AG04450 (cell line): ENCODE measurements around the gene ZBTB7A. TPM values are rescaled to one million over a fixed set of nuclear protein-coding genes. Genes with fewer than 3 reads are reported as not detected.

Experiments
- CTCF ChIA-PET: fragments of 300-600, 350-600 bp; formaldehyde crosslinking; extraction: SDS; loops from one replicate; lab custom pipeline; 2022; ENCODE audit warnings: antibody characterized with exemption, inconsistent platforms; lab: Charles Lee
- POLR2A ChIA-PET: fragments of 350-600 bp; formaldehyde crosslinking; extraction: SDS; loops from one replicate; lab custom pipeline; 2021; ENCODE audit warnings: antibody characterized with exemption, inconsistent platforms; lab: Yijun Ruan, JAX
- DNase-seq: peaks from one replicate; pipeline ENCODE4 v3.0.0-alpha.2; 2011; ENCODE audit warnings: low read depth, low spot score
- H3K27ac ChIP-seq: one replicate; pipeline ENCODE4 v1.5.1; 2012; ENCODE audit warnings: low read depth, low read length, control low read depth
- H3K27me3 ChIP-seq: one replicate; pipeline ENCODE4 v1.6.0; 2012; ENCODE audit warnings: low read length; ENCODE audit not compliant: control insufficient read depth, insufficient read depth
- H3K4me3 ChIP-seq: 2 replicates; pipeline ENCODE4 v1.5.1; 2011; ENCODE audit warnings: mild to moderate bottlenecking, low read depth, low read length, control low read depth
- H3K9me3 ChIP-seq: 2 replicates; pipeline ENCODE4 v1.5.1; 2012; ENCODE audit warnings: low read length; ENCODE audit not compliant: control insufficient read depth, insufficient read depth
- polyA plus RNA-seq: library from polyadenylated mRNA; depleted of rRNA; stranded (reverse); fragments of >200 nt; gene quantifications from 2 replicates; pipeline ENCODE4 v1.2.3, GENCODE V29; 2011
- TF ChIP-seq, protein P1 (sequence below): IDR thresholded peaks from 2 replicates; pipeline ENCODE4 v1.5.1; 2011; ENCODE audit warnings: low read depth, low read length, control low read depth, inconsistent platforms

ZBTB7A gene
- polyA plus RNA-seq, 1 experiment = 2.7 TPM

DNA sequence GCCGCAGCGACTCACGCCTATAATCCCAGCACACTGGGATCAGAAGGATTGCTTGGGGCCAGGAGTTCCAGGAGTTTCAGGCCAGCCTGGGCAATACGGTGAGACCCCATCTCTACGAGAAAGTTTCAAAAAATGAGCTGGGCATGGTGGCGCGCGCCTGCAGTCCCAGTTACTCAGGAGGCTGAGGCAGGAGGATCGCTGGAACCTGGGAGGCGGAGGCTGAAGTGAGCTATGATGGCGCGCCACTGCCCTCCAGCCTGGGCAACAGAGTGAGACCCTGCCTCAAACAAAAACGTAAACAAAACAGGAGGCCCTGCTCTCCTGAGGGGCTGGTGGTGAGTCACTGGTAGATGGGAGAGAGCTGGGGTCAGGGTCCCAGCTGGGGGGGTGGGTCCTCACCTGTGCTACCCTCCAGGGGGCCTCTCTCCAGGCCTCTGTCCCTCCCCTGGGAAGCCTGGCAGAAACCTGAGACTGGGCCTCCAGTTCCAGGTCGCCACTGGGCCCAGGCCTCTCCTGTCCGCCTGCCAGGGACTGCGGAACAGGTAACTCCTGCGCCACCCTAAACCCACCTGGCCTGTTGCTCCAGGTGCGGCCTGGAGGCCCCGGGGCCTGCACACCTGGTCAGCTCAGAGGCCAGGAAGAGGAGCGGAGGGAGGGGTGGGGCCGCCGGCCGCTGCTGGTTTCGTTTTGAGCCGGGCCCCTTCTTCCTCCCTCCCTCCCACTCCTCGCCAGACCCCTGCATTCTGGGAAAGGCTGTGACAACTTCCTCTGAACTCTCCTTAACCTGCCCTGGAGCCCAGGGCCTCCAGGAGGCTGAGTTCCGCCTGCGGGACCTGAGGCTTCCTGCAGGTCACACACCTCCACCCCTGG, 17.2 kb upstream of the ZBTB7A start:
- H3K27ac ChIP-seq = no peak overlapping the region
- no peaks in the 10 kb centered on the region for H3K27me3 ChIP-seq
- ChIA-PET POLR2A (no interaction called here), CTCF (interaction anchor here (0.8 kb wide), 1 partner anchor 96 kb away, joined by 4 read pairs; no protein-coding TSS in a partner anchor)
- no peak overlapping the region for H3K4me3 ChIP-seq
- H3K9me3 ChIP-seq = no peaks in the 10 kb centered on the region
- no peak for DNase-seq
- TF ChIP-seq, protein P1, sequence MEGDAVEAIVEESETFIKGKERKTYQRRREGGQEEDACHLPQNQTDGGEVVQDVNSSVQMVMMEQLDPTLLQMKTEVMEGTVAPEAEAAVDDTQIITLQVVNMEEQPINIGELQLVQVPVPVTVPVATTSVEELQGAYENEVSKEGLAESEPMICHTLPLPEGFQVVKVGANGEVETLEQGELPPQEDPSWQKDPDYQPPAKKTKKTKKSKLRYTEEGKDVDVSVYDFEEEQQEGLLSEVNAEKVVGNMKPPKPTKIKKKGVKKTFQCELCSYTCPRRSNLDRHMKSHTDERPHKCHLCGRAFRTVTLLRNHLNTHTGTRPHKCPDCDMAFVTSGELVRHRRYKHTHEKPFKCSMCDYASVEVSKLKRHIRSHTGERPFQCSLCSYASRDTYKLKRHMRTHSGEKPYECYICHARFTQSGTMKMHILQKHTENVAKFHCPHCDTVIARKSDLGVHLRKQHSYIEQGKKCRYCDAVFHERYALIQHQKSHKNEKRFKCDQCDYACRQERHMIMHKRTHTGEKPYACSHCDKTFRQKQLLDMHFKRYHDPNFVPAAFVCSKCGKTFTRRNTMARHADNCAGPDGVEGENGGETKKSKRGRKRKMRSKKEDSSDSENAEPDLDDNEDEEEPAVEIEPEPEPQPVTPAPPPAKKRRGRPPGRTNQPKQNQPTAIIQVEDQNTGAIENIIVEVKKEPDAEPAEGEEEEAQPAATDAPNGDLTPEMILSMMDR = no peak

DNA sequence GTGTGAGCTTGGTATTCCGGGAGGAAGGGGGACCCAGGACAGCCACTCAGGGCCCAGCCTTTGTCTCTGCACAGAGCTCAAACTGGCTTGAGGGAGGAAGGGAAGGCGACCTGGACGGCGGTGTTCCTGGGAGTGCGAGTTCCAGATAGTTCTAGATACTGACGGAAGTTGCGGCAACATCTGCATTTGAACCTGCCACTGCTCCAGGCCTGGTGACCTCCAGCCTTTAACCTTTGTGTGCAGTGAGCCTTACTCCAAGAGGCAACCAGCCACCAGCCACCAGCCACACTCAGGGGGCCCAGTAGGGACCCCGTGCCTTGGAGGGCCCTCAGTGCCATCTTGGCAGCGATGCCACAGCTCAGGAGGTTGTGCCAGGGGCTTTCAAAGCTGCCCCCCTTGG, 15.5 kb upstream of the ZBTB7A start:
- CTCF ChIA-PET = interaction anchor here (0.6 to 0.7 kb wide), 2 partner anchors 57 to 259 kb away, joined by 3 read pairs; no protein-coding TSS in a partner anchor
- Histone ChIP-seq H3K27me3 (no peaks in the 10 kb centered on the region), H3K4me3 (no peak overlapping the region), H3K27ac (no peak overlapping the region), H3K9me3 (no peaks in the 10 kb centered on the region)
- DNase-seq = no peak
- POLR2A ChIA-PET = no interaction called here
- TF ChIP-seq, protein P1 = no peak

DNA sequence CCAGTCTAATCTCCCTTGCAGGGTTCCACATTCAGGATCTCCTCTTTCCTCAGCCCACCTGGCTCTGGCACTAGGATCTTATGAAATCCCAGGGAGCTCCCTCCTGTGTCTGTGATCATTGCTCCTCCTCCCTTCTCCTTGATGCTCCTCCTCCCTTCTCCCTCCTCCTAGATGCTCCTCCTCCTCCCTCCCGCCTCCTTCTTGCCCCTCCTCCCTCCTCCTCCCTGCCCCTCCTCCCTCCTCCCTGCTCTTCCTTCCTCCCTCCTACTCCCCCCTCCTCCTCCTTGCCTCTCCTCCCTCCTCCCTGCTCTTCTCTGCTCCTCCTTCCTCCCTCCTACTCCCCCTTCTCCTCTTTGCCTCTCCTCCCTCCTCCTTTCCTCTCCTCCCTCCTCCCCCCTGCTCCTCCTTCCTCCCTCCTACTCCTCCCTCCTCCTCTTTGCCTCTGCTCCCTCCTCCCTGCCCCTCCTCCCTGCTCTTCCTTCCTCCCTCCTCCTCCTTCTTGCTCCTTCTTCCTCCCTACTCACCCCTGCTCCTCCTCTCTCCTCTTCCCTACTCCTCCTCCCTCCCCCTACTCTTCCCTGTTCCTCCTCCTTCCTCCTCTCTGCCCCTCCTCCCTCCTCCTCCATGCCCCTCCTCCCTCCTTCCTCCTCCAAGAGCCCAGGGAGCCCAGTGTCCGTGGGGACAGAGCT, 14.9 kb upstream of the ZBTB7A start:
- ChIA-PET CTCF (interaction anchor here (0.6 to 0.7 kb wide), 3 partner anchors 58 to 597 kb away, joined by 3 to 7 read pairs (median 3); no protein-coding TSS in a partner anchor), POLR2A (no interaction called here)
- Histone ChIP-seq H3K27ac (no peak overlapping the region), H3K4me3 (no peak overlapping the region), H3K27me3 (no peaks in the 10 kb centered on the region), H3K9me3 (no peaks in the 10 kb centered on the region)
- DNase-seq = no peak
- TF ChIP-seq, protein P1 = no peak

DNA sequence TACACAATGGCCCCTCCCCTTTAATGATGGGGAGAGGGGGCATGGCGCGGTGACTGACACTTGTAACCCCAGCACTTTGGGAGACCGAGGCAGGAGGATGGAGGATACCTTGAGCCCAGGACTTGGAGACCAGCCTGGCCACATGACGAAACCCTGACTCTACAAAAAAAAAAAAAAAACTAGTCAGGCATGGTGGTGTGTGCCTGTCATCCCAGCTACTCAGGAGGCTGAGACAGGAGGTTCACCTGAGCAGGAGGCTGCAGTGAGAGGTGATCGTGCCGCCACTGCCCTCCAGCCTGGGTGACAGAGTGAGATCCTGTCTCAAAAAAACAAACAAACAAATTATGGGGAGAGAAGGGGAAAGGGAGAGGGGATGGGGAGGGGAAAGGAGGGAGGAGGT, 13.8 kb upstream of the ZBTB7A start:
- POLR2A ChIA-PET = no interaction called here
- H3K27ac ChIP-seq = no peak overlapping the region
- CTCF ChIA-PET = no interaction called here

More for the DNA sequence above, 13.8 kb upstream of the ZBTB7A start:
- Histone ChIP-seq H3K9me3 (no peaks in the 10 kb centered on the region), H3K27me3 (no peaks in the 10 kb centered on the region), H3K4me3 (no peak overlapping the region)
- no peak for DNase-seq
- TF ChIP-seq, protein P1 = no peak
